Measurements from ENCODE around the gene RTEL1. TPM values are rescaled to one million over a fixed set of nuclear protein-coding genes. Genes with fewer than 3 reads are reported as not detected.
"Not testable (repeated sequence)": the region's sequence is repeated elsewhere in the genome, so short reads cannot be mapped to it uniquely, and the experiment has no call there.

Gene RTEL1
- total RNA-seq, 1 donor from 2014 or later: 12.2 TPM

- ATAC-seq: peak; percentile 55
Measured at GRCh38 chr20:63628246-63628975, 29.7 kb upstream of the RTEL1 start.

GRCh38 chr20:63630956-63631355, 27.2 kb upstream of the RTEL1 start:
- not testable (repeated sequence) for ATAC-seq

GRCh38 chr20:63631426-63631825, 26.7 kb upstream of the RTEL1 start:
- not testable (repeated sequence) for ATAC-seq

- no peak for ATAC-seq
Measured at GRCh38 chr20:63633732-63634131, 24.4 kb upstream of the RTEL1 start.

- peak; percentile 42 for ATAC-seq
Measured at GRCh38 chr20:63635431-63636141, 22.5 kb upstream of the RTEL1 start.

- no peak for ATAC-seq
Measured at GRCh38 chr20:63636752-63637628, 21.1 kb upstream of the RTEL1 start.

GRCh38 chr20:63639093-63639975, 18.8 kb upstream of the RTEL1 start:
- ATAC-seq: peak; percentile 1

- ATAC-seq: no peak
Measured at GRCh38 chr20:63640086-63640485, 18.0 kb upstream of the RTEL1 start.

- ATAC-seq: not testable (repeated sequence)
Measured at GRCh38 chr20:63640686-63641085, 17.4 kb upstream of the RTEL1 start.

GRCh38 chr20:63641146-63641791, 16.8 kb upstream of the RTEL1 start:
- peak; percentile 3 for ATAC-seq

- ATAC-seq: peak; percentile 90
Measured at GRCh38 chr20:63641792-63642523, 16.2 kb upstream of the RTEL1 start.

GRCh38 chr20:63642527-63643247, 15.4 kb upstream of the RTEL1 start:
- no peak for ATAC-seq

- no peak for ATAC-seq
Measured at GRCh38 chr20:63643499-63643898, 14.6 kb upstream of the RTEL1 start.

GRCh38 chr20:63643946-63644345, 14.2 kb upstream of the RTEL1 start:
- ATAC-seq: no peak

GRCh38 chr20:63645218-63645617, 12.9 kb upstream of the RTEL1 start:
- ATAC-seq: no peak

- no peak for ATAC-seq
Measured at GRCh38 chr20:63648190-63648589, 9.9 kb upstream of the RTEL1 start.

- ATAC-seq: no peak
Measured at GRCh38 chr20:63648895-63649589, 9.1 kb upstream of the RTEL1 start.

GRCh38 chr20:63650486-63650885, 7.6 kb upstream of the RTEL1 start:
- not testable (repeated sequence) for ATAC-seq

GRCh38 chr20:63651942-63652191, 6.2 kb upstream of the RTEL1 start:
- peak; percentile 49 for ATAC-seq

Data from esophagus mucosa (tissue), 1 donor.